Transverse colon (tissue), 4 donors: ENCODE measurements around the gene TUT4.

Source experiments
- CTCF ChIP-seq, 5 experiments: fragments of 200-600 bp in 3 of 5; fragments of 450-650 bp in 2 of 5; sonication (generic) in 3 of 5; IDR thresholded peaks; 1 replicate in 2 of 5; 2 replicates in 3 of 5; pipeline ENCODE4 v1.5.1; 2016 to 2017; ENCODE audit warnings: antibody characterized with exemption in 5 of 5, inconsistent platforms in 3 of 5, mild to moderate bottlenecking in 2 of 5, moderate library complexity in 1 of 5
- EP300 ChIP-seq: sonication (generic); formaldehyde crosslinking; IDR thresholded peaks from one replicate; pipeline ENCODE4 v1.6.1; 2017; ENCODE audit warnings: antibody characterized with exemption, low read depth
- POLR2A ChIP-seq: fragments of 450-650 bp; IDR thresholded peaks from one replicate; pipeline ENCODE4 v1.6.1; 2016; ENCODE audit warnings: antibody characterized with exemption, mild to moderate bottlenecking, moderate library complexity
- POLR2AphosphoS5 ChIP-seq, 3 donors: sonication (generic); formaldehyde crosslinking; IDR thresholded peaks; one replicate each; pipeline ENCODE4 v1.6.1; 2016; ENCODE audit warnings: antibody characterized with exemption in 3 of 3

- TF ChIP-seq CTCF (IDR thresholded peaks at IDR 0.05): no peak
- no peak for TF ChIP-seq POLR2A
- TF ChIP-seq POLR2AphosphoS5 (IDR thresholded peaks at IDR 0.05): no peak
- TF ChIP-seq EP300: no peak
Measured at GRCh38 chr1:52416811-52417210, 136.1 kb downstream of the TUT4 start.
